UCSD-AML1 (cell line): ENCODE data around the gene ERC2.
A peak's percentile ranks its signal among the peaks of the same experiment; 100 is the strongest.

Experiments used
- DNase-seq: peaks from one replicate; lab custom pipeline; 2025; ENCODE audit not compliant: unreplicated experiment; lab: John Stamatoyannopoulos, UW

ERC2 gene

DNA sequence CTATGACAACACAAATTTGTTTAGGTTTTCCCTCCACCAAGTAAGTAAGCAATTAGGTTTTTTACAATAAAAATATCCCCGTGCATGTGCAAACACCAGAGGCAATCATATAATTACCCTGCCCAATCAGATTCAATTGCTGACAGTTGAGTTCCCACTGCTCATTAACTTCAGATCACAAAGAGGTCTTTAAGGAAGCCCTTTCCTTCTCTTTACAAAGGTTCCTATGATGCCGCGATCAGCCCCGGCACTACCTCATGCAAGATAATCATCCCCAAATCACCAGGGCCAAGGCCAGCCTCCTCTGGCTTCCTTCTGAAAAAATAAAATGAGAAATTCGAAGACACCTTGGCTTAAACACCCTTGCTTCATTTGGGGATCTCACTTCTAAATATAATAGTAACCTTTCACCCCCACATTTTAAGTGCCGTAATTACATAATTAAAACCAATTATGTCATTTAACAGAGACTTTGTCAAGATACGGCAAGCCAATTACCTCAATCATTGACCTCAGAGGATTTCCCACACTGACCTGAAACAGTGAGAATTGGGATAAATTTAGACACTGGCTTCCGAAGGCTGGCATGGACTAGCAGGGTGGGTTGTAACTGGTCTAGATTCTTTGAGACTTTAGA is 859.8 kb downstream of the ERC2 start:
- no peak for DNase-seq

DNA sequence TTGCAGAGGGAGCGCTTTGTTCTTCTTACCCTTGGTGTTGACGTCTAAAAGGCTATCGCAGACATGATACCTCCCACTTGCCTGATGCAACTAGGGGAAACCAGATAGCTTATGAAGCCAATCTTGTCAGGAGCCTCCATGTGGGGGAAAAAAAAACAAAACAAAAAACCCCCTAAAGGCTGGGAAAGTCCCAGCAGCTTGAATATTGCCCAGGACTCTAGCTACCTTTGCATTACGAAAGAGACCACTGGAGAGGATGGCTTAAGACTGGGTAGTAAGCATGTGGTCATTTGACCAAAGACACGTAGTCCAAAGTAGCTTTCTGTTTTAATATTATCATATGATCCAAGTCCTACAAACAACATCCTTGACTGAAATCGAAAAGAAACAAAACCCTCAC is 860.4 kb downstream of the ERC2 start:
- no peak for DNase-seq

DNA sequence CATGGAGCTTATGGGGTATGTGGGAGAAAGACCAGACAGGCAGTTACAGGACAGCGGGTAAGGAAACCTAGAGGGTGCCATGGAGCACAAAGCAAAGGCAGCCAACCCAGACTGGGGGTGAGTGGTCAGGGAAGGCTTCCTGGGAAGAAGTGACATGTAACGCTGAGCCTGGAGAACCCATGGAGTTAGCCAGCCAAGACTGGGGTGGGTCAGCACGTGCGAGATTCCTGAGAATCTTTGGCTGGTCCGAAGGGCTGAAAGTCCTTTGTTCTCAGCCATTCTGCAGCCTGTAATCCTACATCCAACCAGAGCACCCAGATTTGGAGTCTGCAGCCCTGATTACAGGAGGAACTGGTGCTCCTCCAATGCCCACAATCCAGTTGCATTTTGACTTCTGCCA is 861.1 kb downstream of the ERC2 start:
- no peak for DNase-seq

DNA sequence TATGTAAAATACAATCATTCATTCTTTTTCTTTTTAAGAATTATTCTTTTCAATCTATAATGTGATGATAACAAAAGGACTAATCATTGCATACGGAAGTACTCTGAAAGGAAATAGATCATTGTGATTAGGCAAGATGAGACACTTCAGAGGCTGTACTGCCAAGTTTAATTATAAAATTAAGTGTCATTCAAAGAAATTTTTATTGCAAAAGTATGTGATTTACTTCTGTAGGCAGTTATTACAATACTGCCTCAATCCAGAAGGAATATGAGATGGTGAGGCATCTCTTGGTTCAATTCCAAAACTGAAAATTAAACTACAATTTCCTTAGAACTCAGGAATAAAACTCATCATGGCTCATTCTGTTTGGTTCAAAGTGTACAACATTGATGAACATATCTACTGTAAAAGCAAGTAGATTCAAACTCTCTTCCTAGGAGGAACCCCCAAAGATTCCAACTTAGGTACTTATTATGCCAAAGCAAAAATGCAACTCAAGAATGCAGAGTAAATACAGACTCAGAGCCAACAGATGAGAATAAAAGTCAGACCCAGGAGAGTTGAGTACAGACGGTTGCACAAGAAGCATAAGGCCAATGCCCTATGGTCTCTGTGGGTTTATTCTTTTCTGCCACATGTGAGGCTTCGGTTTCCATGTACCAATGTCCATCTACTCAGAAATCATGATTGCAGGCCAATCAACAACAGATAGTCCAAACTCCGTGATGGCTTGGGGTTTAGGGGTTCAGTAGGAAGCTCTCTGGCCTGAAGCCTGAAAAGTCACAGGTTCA is 862.6 kb downstream of the ERC2 start:
- no peak for DNase-seq

DNA sequence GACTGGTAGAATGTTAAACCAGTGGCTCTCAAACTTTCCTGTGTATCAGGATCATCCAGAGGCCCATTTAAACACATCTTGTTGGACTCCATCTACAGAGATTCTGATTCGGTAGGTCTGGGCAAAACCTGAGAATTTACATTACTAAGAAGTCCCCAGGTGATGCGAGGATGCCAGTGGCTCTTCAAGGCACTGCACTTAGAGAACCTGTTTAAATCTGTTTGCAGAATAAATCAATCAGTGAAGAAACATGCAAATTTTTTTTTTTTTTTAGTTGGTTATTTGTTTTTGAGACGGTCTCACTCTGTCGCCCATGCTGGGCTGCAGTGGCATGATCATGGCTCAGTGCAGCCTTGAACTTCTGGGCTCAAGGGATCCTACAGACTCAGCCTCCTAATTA is 863.4 kb downstream of the ERC2 start:
- DNase-seq: no peak

DNA sequence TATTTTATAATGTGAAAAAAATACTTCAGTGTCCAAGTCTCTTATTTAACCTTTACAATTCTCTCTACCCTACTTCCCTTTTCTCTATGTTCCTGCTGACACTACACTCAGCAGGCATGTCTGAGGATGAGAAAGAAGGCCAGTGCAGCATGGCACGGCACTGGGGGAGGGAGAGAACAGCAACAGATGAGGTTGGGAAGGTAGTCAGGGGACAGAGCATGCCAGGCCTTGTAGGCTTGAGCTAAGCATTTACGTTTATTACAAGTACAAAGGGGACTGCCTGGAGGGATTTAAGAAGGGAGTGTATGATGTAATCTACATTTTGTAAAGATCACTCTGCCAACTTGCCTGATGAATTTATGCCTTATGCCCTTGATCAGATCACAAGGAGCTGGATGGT is 863.9 kb downstream of the ERC2 start:
- no peak for DNase-seq

- DNase-seq: peak; percentile 22
Observed at GRCh38 chr3:55601366-55602080, 866.7 kb downstream of the ERC2 start.

GRCh38 chr3:55598224-55598623 is 870.0 kb downstream of the ERC2 start:
- DNase-seq: no peak

DNA sequence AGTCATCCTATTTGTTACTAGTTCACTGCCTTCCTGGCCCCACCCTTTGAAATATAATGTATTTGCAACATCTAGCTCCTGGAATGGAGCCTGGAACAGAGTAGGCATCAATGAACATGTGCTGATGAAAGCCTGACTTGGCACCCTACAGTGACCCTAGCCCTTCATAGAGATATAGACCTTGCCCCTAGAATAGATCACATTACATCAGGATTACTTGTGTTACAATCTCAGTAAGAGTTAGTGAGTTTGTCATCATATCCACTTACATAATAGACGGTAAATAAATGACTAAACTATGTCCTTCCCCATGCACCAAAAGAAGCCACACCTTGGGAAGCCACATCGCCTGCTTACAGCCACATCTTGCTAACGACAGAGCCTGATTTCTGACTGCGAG is 870.6 kb downstream of the ERC2 start:
- no peak for DNase-seq

- DNase-seq: no peak
Observed at GRCh38 chr3:55596212-55596611, 872.1 kb downstream of the ERC2 start.

DNA sequence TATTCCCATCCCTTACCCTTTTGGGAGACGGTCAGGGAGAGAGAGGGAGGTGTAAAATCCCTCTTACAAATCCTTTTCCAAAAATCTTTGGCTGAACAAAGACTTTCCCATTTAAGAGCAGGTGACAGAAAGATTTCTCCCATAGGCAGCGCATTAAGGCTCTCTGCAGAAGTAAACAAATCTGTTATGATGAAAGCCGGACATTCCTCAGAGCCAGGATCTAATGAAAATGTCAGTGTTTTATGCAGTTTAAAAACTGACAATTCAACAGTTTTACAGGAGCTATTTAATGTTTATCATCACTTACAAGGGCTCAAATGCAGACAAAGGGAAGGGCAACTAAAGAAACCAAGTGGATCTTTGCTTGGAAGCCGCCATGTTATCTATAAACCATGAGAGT is 872.8 kb downstream of the ERC2 start:
- DNase-seq: no peak

- DNase-seq: no peak
Observed at GRCh38 chr3:55592572-55592971, 875.7 kb downstream of the ERC2 start.

DNA sequence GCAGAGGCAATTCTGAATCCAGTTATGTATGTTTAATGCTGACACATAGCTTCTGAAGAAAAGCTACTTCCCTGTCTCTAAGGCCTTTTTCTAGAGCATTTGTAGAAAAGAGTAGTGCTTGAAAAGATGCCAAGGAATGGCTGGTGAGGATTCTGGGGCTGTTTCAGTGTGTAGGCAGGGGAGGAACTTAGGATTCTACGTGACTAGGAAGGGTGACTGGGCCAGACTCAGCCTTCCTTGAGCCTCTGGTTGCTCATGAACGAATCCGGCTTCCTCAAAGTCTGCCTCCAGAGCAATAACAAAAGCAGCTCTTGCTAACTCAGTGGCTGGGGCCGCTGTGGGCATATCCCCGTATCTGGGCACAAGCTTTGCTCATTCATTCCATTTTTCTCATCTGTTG is 876.4 kb downstream of the ERC2 start:
- no peak for DNase-seq

DNA sequence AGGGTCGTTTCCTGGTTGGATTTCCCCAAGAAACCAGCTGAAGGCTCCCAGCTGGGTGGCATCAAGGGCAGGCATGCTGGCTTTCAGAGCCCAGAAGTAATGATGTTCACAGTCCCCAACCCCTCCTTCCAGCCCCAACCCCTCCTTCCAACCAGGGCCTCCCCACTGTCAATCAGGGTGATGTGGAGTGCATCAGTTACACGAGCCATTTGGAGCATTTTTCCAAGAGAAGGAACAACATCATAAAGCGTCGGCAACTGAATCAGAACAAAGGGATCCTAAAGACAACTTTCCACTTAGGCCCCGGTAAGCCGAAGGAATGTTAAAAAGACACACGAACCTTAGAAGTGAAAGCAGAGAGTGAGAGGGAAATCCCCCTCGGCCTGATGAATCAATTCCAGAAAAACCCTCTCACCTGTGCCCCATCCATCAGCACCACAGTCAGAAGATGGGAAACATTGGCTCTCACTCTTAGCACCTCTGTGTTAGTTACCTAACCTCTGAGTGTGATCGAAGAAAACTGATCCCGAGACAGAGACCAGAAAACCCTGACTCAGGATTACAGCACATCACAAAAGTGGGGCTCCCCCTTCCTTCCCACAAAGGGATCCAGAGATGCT is 880.0 kb downstream of the ERC2 start:
- no peak for DNase-seq

GRCh38 chr3:55585856-55586255 is 882.4 kb downstream of the ERC2 start:
- DNase-seq: no peak

DNA sequence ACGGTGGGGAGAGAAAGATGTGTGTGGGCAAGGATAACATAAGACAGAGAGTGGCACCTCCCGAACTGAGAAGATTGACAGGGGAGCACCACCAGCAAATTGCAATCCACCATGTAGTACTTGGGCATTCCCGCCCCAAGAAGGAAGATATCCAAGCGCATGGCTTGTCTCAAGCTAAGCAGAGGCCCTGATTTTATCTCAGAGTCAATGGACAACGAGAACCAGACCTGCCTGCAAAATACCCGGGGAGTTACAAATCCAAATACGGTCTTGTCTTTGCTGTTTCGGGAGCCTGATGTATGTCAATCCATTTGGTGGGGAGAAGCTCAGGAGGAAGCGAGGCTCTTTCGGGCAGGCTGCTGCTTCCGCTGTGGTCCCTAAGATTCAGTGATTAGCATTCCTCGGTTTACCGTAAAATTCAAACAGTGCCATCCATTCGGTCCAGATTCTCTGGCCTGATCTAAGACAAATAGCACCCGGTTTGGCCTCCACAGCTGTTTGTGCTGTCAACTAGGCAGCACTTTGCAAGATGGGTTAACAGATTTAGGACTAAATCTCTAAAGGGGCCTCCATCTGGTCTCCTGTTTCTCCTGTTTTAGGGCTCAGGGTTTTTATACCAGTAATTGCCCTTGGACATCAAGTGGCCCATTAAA is 883.4 kb downstream of the ERC2 start:
- no peak for DNase-seq

DNA sequence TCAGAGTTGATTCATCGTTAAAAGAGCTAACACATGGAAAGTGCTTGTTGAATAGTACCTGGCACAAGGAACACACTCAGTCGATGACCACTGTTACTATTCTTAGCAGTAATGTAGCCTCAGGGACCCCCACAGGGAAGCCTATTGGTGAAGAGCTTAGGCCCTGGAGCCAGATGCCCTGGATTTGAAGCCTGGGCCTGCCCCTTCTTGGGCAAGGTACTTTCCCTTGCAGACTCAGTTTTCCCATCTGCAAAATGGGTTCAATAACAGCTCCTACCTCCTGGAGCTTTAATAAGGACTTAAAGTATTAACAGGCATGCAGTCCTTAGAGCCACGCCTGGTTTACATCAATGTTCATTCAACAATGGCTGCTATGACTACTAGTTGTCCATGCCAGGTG is 884.2 kb downstream of the ERC2 start:
- DNase-seq: no peak

DNA sequence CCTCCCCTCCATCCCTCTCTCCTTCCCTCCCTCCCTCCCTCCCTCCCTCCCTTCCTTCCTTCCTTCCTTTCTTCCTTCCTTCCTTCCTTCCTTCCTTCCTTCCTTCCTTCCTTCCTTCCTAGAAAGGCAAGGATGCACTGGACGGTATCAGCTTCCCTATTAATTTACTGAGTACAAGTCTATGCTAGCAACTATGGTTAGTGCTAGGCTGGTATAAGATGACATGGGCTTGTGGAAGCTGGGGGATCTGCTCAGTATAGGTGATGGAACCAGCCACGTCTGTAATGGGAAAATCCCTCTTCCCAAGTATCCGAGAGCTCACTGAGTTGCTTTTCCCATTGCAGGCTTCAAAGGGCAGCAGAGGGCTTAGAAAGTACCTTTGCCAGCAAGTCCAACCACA is 884.8 kb downstream of the ERC2 start:
- no peak for DNase-seq

DNA sequence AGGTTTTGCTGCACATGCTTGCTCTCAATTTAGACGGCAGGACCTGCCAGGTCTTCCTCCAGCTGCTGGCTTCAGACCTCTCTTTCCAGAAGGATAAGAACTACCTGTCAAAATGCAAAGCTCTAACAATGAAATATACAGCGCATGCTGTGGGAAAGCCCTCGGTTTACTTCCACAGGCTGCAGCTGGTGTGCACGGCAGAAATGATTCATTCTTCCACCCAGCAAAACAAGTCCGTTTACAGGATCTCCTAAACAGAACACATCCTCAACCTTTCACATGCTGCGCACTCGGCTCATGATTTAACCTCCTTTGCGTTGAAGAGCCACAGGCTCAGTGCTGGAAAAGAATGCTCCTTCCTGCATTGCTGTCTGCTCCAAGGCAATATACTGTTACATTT is 888.8 kb downstream of the ERC2 start:
- no peak for DNase-seq

GRCh38 chr3:55576621-55577388 is 891.5 kb downstream of the ERC2 start:
- no peak for DNase-seq

DNA sequence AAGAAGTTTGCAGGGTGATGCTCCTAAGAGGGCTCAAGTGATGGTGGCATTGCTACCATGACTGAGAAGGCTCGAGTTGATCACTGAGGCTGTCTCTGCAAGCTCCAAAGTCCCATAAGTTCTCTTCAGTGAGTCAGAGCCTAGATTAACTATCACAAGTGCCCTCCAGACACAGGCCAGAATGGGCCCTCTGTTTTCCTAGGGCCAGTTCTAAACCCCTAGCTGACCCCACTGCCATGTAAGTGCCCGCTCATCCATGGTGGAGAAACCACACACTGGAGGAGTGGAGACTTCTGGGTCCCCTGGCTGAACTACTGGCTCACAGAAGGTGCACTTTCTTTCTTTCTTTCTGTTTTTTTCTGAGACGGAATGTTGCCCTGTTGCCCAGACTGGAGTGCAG is 893.6 kb downstream of the ERC2 start:
- no peak for DNase-seq
